Fibroblast of lung (primary cell): ENCODE results near the gene ACADM. TPM values are rescaled to one million over a fixed set of nuclear protein-coding genes. Genes with fewer than 3 reads are reported as not detected.
"Not testable (repeated sequence)": the region's sequence is repeated elsewhere in the genome, so short reads cannot be mapped to it uniquely, and the experiment has no call there.

Source experiments
- DNase-seq, 2 donors: peaks; one replicate each; pipeline versions ENCODE4 v3.0.0 to v3.0.0-alpha.2; 2010; ENCODE audit warnings: low read depth in 2 of 2
- H2AFZ ChIP-seq: 2 replicates; pipeline ENCODE4 v1.5.1; 2012; ENCODE audit warnings: low read length, control low read depth, inconsistent platforms
- H3K27ac ChIP-seq: 2 replicates; pipeline ENCODE4 v1.5.1; 2011; ENCODE audit warnings: low read length, control low read depth; ENCODE audit not compliant: insufficient read depth
- H3K27me3 ChIP-seq: 2 replicates; pipeline ENCODE4 v1.5.1; 2011; ENCODE audit warnings: mild to moderate bottlenecking, low read length; ENCODE audit not compliant: control insufficient read depth, insufficient read depth
- H3K36me3 ChIP-seq: 2 replicates; pipeline ENCODE4 v1.5.1; 2011; ENCODE audit warnings: low read length; ENCODE audit not compliant: control insufficient read depth, insufficient read depth
- H3K4me1 ChIP-seq: 2 replicates; pipeline ENCODE4 v1.5.1; 2011; ENCODE audit warnings: low read length; ENCODE audit not compliant: control insufficient read depth, insufficient read depth; ENCODE audit errors: extremely low read depth
- H3K4me2 ChIP-seq: 2 replicates; pipeline ENCODE4 v1.5.1; 2011; ENCODE audit warnings: low read length, control low read depth; ENCODE audit not compliant: insufficient read depth; ENCODE audit errors: extremely low read depth
- H3K4me3 ChIP-seq, 4 experiments: fragments of 200-600 bp in 1 of 4; sonication (generic) in 1 of 4; replicated peaks in 1 of 4; 2 replicates each; pipeline ENCODE4 v1.5.1; 2011 to 2016; ENCODE audit warnings: low read length in 4 of 4, low read depth in 3 of 4, mild to moderate bottlenecking in 3 of 4, control low read depth in 2 of 4, inconsistent platforms in 1 of 4, mixed read lengths in 1 of 4; ENCODE audit not compliant: insufficient read depth in 1 of 4; ENCODE audit errors: control extremely low read depth in 1 of 4
- H3K79me2 ChIP-seq: 2 replicates; pipeline ENCODE4 v1.5.1; 2012; ENCODE audit warnings: mild to moderate bottlenecking, low read length, inconsistent platforms; ENCODE audit not compliant: control insufficient read depth, insufficient read depth
- H3K9ac ChIP-seq: 2 replicates; pipeline ENCODE4 v1.5.1; 2011; ENCODE audit warnings: mild to moderate bottlenecking, low read length, control low read depth; ENCODE audit not compliant: insufficient read depth
- H3K9me3 ChIP-seq: 2 replicates; pipeline ENCODE4 v1.5.1; 2012; ENCODE audit warnings: low read depth, low read length; ENCODE audit not compliant: control insufficient read depth, insufficient read depth
- H4K20me1 ChIP-seq: 2 replicates; pipeline ENCODE4 v1.5.1; 2011; ENCODE audit warnings: low read length; ENCODE audit not compliant: control insufficient read depth, insufficient read depth; ENCODE audit errors: extremely low read depth
- EZH2 ChIP-seq: IDR thresholded peaks from 2 replicates; pipeline ENCODE4 v1.5.1; 2012; ENCODE audit warnings: low read length, control low read depth, mild to moderate bottlenecking; ENCODE audit errors: missing control alignments
- polyA plus RNA-seq, 2 donors: library from polyadenylated mRNA; depleted of rRNA in 1 of 2; stranded (reverse) in 1 of 2; unstranded in 1 of 2; fragments of >200 nt; gene quantifications; 2 replicates each; pipeline ENCODE4 v1.2.1, GENCODE V29; 2011 to 2012; ENCODE audit warnings: missing spikeins in 1 of 2
- total RNA-seq: library from RNA; depleted of rRNA; stranded (reverse); fragments of >200 nt; gene quantifications from 2 replicates; pipeline ENCODE4 v1.2.1, GENCODE V29; 2014
- TF ChIP-seq, protein P1 (sequence below), 2 donors: IDR thresholded peaks in 1 of 2; conservative IDR thresholded peaks in 1 of 2; 1 replicate in 1 of 2; 2 replicates in 1 of 2; pipeline ENCODE4 v1.5.1; 2011 to 2012; ENCODE audit warnings: low read length in 2 of 2, control low read depth in 1 of 2, inconsistent platforms in 1 of 2, low read depth in 1 of 2, mild to moderate bottlenecking in 1 of 2

ACADM gene
- total and polyA plus RNA-seq, 2 donors (not counting 1 experiment from before 2014, with no cell fraction given): 29.9 TPM

DNA sequence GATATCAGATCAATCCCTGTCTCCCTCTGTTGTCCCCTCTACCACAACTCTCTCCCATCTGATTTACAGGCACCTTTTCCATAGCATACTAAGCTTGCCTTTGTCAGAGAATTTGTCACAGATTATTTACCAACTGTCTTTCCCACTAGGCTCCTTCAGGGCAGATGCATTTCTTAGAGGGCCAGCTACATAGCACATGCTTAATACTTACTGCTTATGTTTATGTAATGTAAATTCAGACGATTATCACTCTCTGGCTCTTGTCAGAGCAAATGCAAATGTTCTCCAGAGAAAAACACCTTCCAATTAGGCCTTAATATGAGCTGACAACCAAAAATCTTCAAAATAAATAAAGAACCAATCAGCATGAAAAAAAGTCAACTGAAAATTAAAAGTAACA is 46.3 kb downstream of the ACADM start:
- no peaks in the 10 kb centered on the region for H3K4me1 ChIP-seq
- H3K27me3 ChIP-seq: no peaks in the 10 kb centered on the region
- H3K36me3 ChIP-seq: no peaks in the 10 kb centered on the region
- no peaks in the 10 kb centered on the region for H3K9me3 ChIP-seq
- H4K20me1 ChIP-seq: no peaks in the 10 kb centered on the region
- TF ChIP-seq, protein P1, sequence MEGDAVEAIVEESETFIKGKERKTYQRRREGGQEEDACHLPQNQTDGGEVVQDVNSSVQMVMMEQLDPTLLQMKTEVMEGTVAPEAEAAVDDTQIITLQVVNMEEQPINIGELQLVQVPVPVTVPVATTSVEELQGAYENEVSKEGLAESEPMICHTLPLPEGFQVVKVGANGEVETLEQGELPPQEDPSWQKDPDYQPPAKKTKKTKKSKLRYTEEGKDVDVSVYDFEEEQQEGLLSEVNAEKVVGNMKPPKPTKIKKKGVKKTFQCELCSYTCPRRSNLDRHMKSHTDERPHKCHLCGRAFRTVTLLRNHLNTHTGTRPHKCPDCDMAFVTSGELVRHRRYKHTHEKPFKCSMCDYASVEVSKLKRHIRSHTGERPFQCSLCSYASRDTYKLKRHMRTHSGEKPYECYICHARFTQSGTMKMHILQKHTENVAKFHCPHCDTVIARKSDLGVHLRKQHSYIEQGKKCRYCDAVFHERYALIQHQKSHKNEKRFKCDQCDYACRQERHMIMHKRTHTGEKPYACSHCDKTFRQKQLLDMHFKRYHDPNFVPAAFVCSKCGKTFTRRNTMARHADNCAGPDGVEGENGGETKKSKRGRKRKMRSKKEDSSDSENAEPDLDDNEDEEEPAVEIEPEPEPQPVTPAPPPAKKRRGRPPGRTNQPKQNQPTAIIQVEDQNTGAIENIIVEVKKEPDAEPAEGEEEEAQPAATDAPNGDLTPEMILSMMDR (conservative IDR thresholded peaks at IDR 0.05 in 1 of 2, IDR thresholded peaks at IDR 0.05 in 1 of 2; ENCODE audit: low read depth in 1 of 2, low read length in 2 of 2): no peak
- TF ChIP-seq EZH2: no peak
- H2AFZ ChIP-seq: no peak overlapping the region
- H3K79me2 ChIP-seq: no peaks in the 10 kb centered on the region
- DNase-seq: no peak
- no peak overlapping the region for H3K4me2 ChIP-seq
- no peak overlapping the region for H3K27ac ChIP-seq
- H3K4me3 ChIP-seq: no peak overlapping the region
- no peak overlapping the region for H3K9ac ChIP-seq

DNA sequence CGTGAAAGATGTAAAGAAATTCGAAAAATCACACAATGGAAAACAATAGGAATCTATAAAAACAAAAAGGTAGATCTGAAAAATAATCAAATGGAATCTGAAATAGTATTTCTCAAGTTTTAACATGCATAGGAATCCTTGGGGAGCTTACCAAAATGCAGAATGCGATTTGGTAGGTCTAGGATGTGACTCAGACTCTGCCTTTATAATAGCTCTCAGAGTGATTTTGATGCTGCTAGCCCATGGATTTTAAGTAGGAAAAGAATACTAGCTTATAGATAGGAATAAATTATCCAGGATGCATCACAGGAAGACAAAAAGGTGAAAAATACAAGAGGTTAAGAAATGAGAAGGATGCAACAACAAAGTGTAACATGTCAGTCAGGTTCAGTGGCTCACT is 47.5 kb downstream of the ACADM start:
- DNase-seq: no peak
- Histone ChIP-seq H3K9ac (no peak overlapping the region), H3K27me3 (no peaks in the 10 kb centered on the region), H2AFZ (no peak overlapping the region), H3K36me3 (no peaks in the 10 kb centered on the region), H4K20me1 (no peaks in the 10 kb centered on the region), H3K27ac (no peak overlapping the region), H3K79me2 (no peaks in the 10 kb centered on the region), H3K9me3 (no peaks in the 10 kb centered on the region), H3K4me3 (no peak overlapping the region), H3K4me1 (no peaks in the 10 kb centered on the region), H3K4me2 (no peak overlapping the region)
- TF ChIP-seq EZH2: no peak

DNA sequence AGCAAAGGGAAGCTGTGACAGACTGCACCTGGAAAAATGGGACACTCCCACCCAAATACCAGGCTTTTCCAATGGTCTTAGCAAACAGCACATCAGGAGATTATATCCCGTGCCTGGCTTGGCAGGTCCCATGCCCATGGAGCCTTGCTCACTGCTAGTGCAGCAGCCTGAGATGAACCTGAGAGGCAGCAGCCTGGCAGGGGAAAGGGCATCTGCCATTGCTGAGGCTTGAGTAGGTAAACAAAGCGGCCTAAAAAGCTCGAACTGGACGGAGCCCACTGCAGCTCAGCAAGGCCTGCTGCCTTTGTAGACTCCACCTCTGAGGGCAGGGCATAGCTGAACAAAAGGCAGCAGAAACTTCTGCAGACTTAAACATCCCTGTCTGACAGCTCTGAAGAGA is 53.3 kb downstream of the ACADM start:
- not testable (repeated sequence) for H3K4me2 ChIP-seq, H3K27ac ChIP-seq, H4K20me1 ChIP-seq, H3K4me3 ChIP-seq, H3K27me3 ChIP-seq, DNase-seq, H3K36me3 ChIP-seq, H3K9ac ChIP-seq, H2AFZ ChIP-seq, H3K79me2 ChIP-seq, H3K4me1 ChIP-seq, H3K9me3 ChIP-seq

DNA sequence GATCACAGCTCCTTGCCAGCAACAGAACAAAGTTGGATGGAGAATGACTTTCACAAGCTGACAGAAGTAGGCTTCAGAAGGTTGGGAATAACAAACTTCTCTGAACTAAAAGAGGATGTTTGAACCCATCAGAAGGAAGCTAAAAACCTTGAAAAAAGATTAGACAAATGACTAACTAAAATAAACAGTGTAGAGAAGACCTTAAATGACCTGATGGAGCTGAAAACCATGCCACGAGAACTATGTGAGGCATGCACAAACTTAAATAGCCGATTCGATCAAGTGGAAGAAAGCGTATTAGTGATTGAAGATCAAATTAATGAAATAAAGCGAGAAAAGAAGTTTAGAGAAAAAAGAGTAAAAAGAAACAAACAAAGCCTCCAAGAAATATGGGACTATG is 54.2 kb downstream of the ACADM start:
- not testable (repeated sequence) for H3K4me3 ChIP-seq, H3K36me3 ChIP-seq, H3K27me3 ChIP-seq, H3K4me2 ChIP-seq, H3K9me3 ChIP-seq, DNase-seq, H3K4me1 ChIP-seq, H2AFZ ChIP-seq, H4K20me1 ChIP-seq, H3K27ac ChIP-seq, H3K79me2 ChIP-seq, H3K9ac ChIP-seq

DNA sequence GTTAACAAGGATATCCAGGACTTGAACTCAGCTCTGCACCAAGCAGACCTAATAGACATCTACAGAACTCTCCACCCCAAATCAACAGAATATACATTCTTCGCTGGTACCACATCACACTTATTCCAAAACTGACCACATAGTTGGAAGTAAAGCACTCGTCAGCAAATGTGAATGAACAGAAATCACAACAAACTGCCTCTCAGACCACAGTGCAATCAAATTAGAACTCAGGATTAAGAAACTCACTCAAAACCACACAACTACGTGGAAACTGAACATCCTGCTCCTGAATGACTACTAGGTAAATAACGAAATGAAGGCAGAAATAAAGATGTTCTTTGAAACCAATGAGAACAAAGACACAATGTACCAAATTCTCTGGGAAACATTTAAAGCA is 55.7 kb downstream of the ACADM start:
- H3K27ac ChIP-seq, H4K20me1 ChIP-seq, H3K4me3 ChIP-seq, H3K4me2 ChIP-seq, DNase-seq, H3K4me1 ChIP-seq, H3K36me3 ChIP-seq, H3K79me2 ChIP-seq, H2AFZ ChIP-seq, H3K27me3 ChIP-seq, H3K9me3 ChIP-seq, H3K9ac ChIP-seq: not testable (repeated sequence)

DNA sequence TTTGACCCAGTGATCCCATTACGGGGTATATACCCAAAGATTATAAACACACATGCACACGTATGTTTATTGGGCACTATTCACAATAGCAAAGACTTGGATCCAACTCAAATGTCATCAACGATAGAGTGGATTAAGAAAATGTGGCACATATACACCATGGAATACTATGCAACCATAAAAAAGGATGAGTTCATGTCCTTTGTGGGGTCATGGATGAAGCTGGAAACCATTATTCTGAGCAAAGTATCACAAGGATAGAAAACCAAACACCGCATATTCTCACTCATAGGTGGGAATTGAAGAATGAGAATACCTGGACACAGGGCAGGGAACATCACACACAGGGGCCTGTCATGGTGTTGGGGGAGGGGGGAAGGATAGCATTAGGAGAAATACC is 59.4 kb downstream of the ACADM start:
- not testable (repeated sequence) for H4K20me1 ChIP-seq, H3K36me3 ChIP-seq, H3K27me3 ChIP-seq, H3K4me2 ChIP-seq, H3K4me1 ChIP-seq, H2AFZ ChIP-seq, H3K4me3 ChIP-seq, H3K27ac ChIP-seq, H3K9ac ChIP-seq, DNase-seq, H3K9me3 ChIP-seq
- H3K79me2 ChIP-seq: peaks cover 29% of the 10 kb centered on the region
